ENCODE measurements around the gene SH3GLB1.
"Not testable (repeated sequence)": the region's sequence is repeated elsewhere in the genome, so short reads cannot be mapped to it uniquely, and the experiment has no call there.

SH3GLB1 gene

GRCh38 chr1:86704458-86704971 lies at the start of gene SH3GLB1:
Gene SH3GLB1, plus strand, starts transcription at chr1:86704576. Its CDS starts 324 bp downstream, at chr1:86704900.
- DNase-seq: peak; percentile 84 to 93

- not testable (repeated sequence) for DNase-seq
Observed at GRCh38 chr1:86658381-86658780, 46.0 kb upstream of the SH3GLB1 start.

GRCh38 chr1:86666368-86666767 lies 38.0 kb upstream of the SH3GLB1 start:
- DNase-seq: no peak

DNA sequence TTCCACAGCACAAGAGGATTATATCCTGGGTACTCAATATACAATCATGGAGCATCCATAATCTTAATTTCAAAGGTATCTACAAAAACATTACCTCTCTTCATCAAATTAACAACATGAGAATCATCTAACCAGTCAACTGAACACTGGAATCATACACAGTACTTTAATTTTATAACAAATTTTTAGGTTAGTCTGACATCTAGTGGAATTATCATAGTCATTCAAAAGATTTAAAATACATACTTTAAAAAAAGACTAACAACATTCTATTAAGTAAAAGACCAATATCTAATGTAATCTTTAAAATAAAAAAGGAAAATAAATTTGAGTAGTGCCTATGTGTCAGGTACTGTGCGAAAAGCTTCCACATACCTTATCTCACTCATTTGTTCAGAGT lies 16.8 kb upstream of the SH3GLB1 start:
- DNase-seq: peak; percentile 58 to 79

DNA sequence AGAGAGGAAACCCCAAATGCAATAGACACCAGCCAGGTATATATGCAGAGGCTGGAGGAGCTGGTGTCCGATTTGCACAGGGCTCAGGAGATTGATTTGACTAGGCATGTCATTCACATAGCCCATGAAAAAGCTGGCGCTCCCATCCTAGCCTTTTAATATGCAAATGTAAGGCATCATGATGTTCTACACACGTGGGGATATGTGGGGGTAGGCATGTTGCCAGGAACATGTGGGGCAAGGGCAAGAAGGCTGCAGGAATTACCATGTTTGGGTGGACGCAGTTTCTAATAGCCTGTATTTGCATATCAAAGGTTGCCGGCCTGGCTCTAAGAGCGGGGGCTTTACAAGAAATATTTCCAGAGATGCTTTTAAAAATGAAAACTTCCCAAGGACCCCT lies 11.7 kb upstream of the SH3GLB1 start:
- no peak for DNase-seq

- DNase-seq: no peak
Observed at GRCh38 chr1:86695400-86695799, 9.0 kb upstream of the SH3GLB1 start.

GRCh38 chr1:86696522-86696921 lies 7.9 kb upstream of the SH3GLB1 start:
- no peak for DNase-seq

DNA sequence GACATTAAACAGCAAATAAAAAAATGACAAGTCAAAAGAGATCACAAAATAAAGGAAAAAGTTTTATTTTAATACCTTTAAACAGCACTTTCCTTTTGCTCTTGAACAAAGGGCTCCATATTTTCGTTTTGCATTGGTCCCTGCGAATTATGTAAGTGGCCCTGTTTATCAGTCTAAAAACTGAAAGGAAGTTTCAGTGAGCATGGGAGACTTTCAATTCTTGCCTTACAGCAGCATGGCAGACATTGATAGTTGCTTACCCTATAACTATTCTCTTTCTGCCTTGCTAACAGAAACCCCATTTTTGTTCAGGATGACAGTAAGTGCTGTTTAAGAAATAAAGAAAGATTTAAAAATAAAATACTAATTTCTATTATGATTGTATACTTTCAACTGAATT lies 5.2 kb upstream of the SH3GLB1 start:
- no peak for DNase-seq

GRCh38 chr1:86701731-86702130 lies 2.6 kb upstream of the SH3GLB1 start:
- no peak for DNase-seq

GRCh38 chr1:86702954-86703494 lies 1.4 kb upstream of the SH3GLB1 start:
- DNase-seq: not testable (repeated sequence)

DNA sequence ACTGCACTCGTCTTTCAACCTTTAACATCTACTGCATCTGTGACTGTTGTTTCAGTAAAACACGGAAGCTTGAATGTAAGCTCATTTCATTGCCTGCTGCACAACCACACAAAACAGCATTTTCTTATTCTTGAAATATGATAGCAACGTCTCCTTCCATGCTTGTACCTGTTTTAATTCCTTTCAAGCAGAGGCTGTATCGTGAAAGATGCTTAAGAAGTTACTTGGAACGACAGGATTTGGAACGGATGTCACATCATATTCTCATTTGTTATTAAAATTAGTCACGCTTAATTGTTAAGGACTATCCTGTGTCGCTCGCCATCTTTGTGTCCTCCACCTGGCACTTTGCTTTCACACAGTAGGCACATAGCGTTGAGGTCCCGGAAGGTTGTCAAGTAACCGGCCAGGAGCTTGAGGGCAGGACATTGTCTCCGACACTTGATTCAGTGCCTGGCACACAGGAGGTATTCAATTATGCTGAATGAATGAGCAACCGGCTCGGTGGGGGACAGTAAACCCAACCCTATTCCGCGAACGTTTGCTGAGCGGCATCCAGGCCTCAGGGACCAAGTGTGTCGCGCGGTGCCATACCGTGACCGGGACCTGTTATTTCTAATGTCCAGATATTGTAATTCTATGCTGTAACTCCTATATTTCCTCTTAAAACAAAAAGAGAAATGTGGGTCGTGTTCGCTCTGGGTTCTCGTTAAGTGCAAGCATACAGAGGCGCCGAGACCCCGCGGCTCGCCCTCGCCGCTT lies 499 bp upstream of the SH3GLB1 start:
- DNase-seq: peak; percentile 66 to 76

DNA sequence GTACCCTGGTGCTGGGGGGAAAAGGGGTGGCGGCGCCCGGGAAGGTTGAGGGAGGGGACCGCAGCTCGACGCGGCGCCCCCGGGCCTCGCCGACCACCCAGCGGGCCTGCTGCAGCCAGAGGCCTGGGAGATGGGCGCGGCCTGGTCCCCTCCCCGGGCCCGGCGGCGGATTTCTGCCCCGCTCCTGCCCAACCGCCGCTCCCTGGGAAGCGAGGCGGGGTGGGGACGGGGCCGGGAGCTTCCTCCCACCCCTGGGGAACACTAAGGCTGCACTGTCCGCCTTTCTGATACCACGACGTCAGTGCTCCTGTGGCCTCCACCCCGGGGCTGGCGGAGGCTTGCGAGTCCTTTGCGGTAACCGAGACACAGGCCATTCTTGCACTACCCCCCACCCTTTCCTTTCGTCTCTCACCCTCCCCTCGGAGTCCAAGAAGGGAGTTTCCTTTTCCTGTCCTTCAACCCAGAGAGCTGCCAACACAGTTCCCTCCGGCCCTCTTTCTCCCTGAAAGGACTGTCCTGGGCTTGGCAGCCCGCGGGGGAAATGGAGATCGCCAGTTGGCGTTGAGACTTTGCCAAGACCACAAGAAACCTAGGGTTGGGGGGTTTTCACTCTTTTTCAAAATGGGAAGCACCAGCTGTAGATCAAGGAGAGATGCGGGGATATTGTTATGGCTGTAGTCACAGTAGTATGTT lies 742 bp downstream of the SH3GLB1 start:
- peak; percentile 56 to 65 for DNase-seq

DNA sequence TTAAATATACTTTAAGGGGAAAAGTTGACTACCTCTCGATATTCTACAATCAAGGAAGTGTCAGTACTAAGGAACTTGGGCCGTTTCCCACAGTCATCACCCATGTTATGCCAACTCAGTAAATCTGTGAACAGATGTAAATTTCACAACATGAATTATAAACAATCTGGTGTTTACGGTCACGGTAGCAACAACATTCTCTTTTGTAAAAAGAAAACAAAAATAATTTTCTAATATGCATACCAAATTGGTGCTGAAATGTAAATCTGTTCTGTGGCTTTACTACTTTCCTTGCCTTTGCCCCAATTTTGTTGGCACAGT lies 1.2 kb downstream of the SH3GLB1 start:
- DNase-seq: no peak

DNA sequence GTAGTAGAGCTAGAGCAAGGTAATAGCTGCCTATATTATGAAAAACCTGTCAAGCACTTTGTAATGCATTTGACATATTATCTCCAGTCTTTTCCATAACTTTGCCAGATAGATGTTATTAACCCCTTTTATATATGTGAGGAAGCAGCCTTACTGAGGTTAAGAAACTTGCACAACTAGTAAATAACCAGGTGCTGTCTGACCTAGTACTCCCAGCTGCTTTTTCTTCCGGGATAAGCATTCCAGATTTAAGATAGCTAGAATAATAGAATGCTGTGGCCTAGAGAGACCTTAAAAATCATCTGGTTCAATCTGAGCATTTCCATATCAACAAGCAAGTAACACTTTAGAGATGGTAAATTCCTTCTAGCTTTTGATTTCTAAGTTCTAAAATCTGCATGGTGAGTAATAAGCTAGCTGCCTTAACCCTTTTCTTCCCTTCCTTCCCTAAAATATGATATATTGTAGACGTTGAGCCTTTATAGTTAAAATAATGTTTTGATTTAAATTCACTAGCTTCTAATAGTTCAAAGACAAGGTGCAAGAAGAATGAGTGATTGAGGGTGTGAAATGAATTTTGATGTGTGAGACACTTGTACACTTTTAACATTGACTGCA lies 1.8 kb downstream of the SH3GLB1 start:
- DNase-seq: no peak

- no peak for DNase-seq
Observed at GRCh38 chr1:86708920-86709319, 4.5 kb downstream of the SH3GLB1 start.

- no peak for DNase-seq
Observed at GRCh38 chr1:86712088-86712860, 7.9 kb downstream of the SH3GLB1 start.

- no peak for DNase-seq
Observed at GRCh38 chr1:86713477-86713876, 9.1 kb downstream of the SH3GLB1 start.

DNA sequence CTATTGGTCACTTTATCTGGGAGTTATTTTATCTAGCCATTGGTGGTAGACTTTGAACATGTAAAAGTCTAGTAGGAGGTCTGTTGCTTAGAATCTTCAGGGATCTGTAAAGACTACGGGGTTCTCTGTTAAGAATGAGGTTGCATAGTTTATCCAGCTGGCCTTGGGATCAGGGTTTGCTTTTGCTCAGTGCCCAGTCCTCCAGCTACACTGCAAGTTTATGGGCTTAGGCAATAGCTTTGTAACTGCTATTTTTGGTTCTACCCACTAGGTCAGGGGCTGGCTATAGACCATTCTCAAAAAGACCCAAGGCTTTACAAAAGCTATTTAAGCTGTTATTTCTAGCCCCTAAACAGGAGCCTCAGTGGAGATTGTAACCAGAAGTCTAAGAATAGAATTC lies 9.8 kb downstream of the SH3GLB1 start:
- no peak for DNase-seq

GRCh38 chr1:86714561-86715244 lies 10.3 kb downstream of the SH3GLB1 start:
- DNase-seq: no peak

GRCh38 chr1:86718786-86719185 lies 14.4 kb downstream of the SH3GLB1 start:
- DNase-seq: no peak

DNA sequence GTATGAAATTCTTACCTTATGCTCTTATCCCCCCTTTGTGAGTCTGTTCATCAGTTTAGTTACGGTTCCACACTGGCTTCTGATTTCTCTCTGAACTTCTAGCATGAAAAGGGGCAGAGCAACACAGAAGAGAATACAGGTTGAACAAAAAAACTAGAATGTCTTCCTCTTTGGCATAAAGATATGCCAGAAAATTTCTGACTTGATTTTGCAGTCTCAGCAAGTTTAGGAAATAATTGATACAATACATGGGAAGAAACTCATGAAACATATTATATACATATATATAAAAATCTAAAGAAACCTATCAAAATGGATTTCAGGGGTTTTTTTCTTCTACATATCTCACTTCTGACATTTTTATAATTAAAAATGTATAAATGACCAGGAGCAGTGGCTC lies 27.0 kb downstream of the SH3GLB1 start:
- no peak for DNase-seq

DNA sequence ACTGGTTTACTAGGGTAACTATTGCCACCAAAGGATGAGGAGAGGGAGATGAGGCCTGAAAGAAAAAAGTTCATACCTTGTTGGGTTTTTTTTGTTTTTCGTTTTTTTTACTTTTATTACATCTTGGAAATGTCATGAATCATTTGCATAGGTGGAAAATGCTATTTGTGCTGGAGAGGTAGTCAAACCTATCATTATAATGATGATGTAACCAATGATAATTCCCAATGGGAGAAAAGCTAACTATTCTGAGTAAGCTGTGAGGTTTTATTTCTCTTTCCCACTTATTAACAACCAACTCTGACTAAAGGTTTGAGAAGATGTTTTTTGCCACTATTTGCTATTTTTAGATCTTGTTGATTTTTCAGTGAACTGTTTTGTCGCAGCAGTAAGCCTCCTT lies 29.0 kb downstream of the SH3GLB1 start:
- no peak for DNase-seq
